Measurements from ENCODE around the gene TP53AIP1.
A peak's percentile ranks its signal among the peaks of the same experiment; 100 is the strongest.

TP53AIP1 gene, protein sequence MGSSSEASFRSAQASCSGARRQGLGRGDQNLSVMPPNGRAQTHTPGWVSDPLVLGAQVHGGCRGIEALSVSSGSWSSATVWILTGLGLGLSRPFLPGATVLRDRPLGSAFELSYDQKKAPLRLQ

DNA sequence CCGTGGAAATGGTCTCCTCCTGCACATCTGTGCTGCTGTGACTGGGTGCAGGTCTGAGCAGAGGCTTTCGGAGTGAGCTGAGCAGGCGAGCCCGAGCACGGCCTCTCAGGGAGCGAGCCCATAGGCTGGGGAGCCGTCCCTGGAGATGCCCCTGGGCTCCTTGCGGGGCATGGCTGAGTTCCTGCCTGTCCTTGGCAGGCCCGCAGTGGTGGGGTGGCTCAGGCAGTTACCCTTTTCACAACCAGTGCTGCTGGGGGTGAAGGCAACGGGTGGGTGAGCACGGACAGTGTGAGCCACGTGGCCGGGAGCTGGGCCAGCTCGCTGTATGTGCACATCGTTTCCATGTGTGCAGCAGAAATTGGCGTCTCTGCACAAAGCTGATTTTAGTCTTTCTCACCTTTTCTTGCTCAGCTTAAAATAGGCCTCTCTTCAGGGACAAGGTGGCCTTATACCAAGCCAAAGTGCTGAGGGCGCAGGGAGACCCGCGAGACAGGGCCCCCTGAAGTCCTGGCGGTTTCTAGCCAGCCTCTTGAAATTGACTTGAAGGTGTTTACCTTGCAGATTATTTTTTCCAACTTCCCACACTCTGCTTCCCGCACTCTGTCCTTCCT, at the start of gene TP53AIP1:
TP53AIP1 (minus strand) TSS at position 55 of the 611 bp plus-strand sequence. CDS start 5,053 bp downstream, outside the sequence.
- no peak for DNase-seq (ENCODE audit: low spot score)

DNA sequence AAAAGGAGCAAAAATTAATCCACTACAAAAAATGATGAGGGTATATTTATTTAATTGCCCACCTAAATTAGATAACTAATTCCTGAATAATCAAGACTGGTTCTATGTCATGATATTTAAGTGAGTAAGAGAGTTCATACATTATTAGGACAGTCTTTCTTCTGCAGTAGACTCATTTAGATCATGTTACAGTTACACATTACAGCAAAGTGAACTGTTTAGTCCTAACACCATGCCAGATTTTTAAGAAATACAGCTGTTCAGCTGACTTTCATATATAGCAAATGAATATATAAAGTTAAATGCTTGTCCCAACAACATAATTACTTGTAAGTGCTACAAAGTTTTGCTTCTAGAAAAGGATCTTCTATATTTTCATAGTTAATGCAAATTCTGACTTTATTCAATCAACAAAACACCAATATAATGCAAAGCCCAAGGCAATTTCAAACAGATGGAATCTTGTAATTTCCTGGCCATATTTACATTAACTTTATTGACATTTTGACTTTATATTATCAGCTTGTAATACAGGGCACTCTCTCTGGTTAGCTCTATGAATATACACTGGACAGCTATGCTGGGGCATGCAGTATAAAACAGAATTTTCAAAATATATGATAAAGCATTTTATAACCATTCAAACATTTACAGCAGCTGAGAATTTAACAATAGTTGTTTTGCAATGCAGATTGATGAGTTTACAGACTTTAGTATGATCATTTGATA, 45.7 kb upstream of the TP53AIP1 start:
- DNase-seq (ENCODE audit: low spot score) = no peak

DNA sequence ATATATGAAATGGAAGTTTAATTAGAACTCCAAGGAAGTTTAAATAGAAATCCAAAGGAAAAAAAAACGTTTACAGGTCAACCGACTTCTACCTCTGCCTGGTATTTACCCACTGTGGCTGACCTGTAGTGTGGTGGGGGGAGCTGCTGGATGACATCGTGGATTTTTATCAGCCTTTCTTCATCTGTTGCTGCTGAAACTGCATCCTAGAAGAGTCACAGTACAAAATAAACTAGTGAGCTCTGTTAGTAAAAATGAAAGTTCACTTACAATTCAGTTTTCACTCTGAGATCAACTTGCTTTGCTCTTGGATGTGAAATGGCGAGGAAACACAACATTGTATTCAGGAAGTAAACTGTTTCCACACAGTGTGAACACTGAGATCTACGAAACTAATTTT, 43.2 kb upstream of the TP53AIP1 start:
- no peak for DNase-seq (ENCODE audit: low spot score)

DNA sequence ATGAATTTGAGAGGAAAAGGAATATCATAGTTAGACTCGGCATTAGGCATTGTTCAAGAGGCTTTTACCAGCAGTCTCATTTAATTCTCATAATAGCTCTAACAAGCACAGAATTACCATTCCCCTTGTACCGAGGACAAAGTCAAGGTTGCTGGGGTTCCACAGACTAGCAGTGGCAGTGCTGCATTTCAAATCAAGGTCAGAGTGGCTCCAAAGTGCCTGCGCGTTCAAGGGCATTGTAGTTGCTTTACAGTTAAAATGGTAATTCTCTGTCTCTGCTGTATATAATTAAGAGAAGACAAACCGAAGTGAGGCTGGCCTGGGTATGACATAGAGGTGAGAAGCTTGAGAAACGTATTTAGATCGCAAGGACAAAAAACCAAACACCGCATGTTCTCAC, 40.4 kb upstream of the TP53AIP1 start:
- DNase-seq (ENCODE audit: low spot score) = no peak

DNA sequence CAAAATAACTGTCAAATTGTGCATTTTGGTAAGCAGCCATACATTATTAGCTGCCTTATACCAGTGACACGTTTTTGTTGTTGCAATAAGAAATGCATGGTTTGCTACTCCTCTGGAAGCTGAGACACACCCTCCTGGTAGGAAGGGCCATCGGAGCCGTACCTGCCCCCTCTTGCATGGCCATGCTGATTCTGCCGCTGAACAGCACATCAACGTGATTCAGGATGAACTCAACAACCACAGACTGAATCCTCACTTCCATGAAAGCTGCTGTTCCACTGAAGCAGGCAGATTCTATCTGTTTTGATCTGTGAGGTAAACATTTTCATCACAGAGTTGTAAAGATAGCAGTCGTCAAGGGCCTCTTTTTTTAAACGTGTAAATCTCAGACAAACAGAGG, 38.6 kb upstream of the TP53AIP1 start:
- DNase-seq (ENCODE audit: low spot score) = no peak

DNA sequence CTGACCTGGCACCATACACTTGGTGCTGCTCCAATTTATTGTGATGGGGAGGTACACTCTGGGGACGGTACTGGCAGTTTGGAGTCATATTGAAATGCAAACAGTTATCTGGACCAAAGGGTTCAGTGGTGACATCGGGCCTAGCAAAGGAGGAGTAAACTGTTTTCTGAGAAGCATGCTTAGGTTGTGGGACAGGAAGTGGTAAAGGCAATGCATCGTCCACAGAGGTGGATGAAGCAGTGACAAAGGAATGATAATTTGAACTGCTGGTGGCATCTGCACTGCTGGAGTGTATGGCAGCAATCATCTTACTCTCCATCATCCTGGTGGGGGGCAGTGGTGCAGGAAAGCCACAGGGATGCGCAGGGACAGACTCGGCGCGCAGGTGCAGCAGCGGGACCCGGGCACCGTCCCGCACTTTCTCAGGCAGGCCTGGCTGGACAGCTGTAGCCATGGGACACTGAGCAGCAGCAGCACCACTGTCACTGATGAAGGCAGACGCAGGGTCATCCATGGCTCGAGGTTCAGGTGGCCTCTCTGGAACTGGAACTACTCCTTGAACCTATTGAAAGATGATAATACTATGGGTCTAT, 28.0 kb upstream of the TP53AIP1 start:
- no peak for DNase-seq (ENCODE audit: low spot score)

DNA sequence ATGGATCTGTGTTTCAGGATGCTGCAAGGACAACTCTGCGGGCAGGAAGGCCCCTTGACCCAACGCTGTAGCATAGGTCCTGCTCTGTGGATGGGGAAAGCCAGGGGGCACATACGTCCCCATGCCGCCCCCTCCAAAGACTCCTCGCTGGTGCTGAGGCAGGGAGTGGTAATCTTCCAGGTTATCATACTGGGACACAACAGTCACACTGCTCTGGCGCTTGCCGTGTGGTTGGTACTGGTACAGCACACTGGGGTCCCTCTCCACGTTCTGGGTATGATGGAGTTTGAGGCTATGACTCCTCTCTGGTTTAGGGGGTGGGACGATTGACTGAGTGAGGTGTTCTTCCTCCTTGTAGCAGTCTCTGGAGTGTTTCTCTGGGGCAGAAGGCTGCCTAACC, 26.2 kb upstream of the TP53AIP1 start:
- no peak for DNase-seq (ENCODE audit: low spot score)

DNA sequence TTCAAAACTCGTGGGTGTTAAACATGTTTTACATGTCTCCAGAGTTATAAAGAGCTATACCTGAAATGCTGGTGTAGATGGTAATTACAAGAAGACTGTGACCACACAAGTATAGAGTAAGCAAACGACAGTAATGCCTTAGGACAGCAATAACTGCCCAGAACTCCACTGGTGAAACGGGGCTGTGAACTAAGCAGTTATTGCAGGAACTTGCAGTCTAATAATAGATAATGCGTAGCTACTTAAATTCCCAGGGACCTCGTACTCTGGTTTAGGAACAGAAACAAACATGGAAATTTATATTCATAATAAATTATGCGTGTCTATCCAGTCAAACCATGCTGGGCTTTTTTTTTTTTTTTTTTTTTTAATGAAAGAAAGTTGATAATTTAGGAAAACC, 24.9 kb upstream of the TP53AIP1 start:
- DNase-seq (ENCODE audit: low spot score) = no peak

DNA sequence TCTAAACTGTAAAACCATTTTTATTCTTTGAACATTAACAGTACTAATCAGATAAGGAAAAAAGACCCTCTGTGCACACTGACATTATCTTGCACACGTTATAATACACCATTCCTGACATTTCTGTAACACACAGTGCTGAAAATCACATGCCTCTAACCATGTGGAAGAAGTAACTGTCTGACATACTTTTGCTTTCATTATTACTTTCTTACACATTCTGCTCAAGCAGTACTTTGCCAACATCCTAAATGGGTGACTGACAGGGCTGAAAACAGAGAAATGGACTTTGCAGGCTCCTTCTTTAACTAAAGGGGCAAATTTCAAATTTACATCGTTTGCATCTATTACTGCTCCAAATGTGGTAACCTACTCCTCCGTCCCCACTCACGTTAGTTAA, 22.8 kb upstream of the TP53AIP1 start:
- DNase-seq (ENCODE audit: low spot score) = no peak

DNA sequence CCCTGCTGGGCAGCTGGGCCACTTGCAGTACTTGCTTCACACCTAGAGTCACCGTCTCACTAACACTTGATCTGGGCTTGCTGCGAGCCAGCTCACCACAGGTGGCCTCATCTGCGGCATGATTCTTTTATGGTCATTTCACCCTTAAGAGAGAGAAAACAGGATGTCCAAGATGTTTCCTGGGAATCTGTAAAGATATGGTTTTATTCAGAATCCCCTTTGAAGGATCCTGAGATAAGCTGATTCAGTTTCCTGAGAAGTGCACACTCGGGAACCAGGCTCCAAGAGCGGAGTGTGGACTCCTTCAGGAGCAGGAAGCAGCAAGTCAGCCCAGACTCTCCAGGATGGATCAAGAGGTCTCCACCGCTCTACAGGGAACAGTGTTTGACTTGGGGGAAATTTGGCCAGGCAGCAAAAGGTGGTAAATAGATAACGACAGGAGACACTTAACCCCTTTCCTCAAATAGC, 21.8 kb upstream of the TP53AIP1 start:
- DNase-seq (ENCODE audit: low spot score) = no peak

DNA sequence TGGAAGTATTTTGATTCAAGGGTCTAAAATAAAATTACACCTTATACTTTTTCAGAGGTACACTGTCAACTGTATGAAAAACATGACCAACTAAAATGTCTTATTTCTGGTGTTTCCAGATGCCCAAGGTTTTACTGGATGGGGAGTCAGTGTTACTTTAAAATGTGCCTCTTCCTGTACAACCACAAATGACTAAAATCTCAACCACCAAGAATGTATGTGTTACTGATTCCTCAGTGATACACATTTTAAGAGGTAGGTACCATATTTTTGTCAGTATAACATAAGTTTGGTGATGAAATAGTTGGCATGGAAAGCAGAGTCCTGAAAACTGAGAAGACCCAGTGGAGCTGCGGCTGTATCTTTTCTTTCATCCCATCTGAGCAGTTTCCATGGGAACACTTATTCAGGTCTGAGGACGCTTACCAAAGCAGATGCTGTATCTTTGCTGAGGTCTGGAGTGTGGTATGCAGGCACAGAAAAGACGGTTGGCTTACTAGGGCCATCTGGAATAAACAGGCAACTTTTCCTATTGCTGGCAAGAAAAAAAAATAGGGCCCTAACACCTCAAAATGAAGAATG, 21.2 kb upstream of the TP53AIP1 start:
- no peak for DNase-seq (ENCODE audit: low spot score)

DNA sequence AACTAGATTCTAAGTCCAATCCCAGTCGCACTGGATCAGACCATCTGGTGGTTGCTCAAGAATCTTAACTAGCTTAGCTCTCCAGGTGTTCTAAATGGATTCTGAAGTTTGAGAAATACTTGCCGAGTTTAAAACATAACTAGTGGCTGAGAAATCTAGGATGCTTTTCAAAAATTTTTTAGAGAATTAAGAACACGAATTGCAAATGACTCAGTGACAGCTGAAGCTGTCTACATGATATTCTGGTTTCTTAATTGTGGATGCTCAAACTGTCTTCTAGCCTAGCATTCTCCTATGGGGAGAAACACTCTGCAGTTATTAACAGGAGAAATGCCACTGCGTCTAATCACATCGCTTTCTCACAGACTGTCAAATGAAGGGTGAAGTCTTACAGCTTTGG, 20.2 kb upstream of the TP53AIP1 start:
- DNase-seq (ENCODE audit: low spot score) = no peak

DNA sequence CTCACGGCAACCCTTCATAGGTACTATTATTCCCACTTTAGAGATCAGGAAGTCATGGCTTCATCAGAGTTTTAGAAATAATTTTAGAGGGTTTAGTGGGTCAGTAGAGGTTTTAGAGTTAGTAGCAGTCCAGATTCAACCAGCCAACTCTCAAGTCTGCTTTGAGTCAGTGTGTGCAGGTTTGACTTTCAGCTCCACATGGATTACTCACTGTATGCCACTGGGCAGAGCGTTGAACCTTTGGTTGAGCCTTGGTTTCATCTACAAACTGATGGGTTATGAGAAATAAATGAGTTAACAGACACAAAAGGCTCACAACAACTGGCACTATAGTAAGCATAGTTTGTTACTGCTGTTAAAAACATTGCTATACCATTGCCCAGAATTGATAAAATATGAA, 19.0 kb upstream of the TP53AIP1 start:
- DNase-seq (ENCODE audit: low spot score) = no peak

DNA sequence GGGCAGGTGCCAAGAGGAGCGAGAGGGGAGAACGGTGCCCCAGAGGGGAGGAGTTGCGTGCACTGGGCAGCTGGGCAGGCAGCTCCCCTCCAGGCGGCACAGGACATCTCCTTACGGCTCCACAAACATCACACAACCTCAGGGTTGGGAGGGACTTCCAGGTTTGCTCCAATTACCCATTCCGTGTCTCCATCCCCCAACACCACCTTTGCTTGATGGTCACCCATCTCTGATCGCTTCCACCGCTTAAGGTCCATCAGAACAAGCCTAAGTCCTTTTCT, 14.5 kb upstream of the TP53AIP1 start:
- no peak for DNase-seq (ENCODE audit: low spot score)

DNA sequence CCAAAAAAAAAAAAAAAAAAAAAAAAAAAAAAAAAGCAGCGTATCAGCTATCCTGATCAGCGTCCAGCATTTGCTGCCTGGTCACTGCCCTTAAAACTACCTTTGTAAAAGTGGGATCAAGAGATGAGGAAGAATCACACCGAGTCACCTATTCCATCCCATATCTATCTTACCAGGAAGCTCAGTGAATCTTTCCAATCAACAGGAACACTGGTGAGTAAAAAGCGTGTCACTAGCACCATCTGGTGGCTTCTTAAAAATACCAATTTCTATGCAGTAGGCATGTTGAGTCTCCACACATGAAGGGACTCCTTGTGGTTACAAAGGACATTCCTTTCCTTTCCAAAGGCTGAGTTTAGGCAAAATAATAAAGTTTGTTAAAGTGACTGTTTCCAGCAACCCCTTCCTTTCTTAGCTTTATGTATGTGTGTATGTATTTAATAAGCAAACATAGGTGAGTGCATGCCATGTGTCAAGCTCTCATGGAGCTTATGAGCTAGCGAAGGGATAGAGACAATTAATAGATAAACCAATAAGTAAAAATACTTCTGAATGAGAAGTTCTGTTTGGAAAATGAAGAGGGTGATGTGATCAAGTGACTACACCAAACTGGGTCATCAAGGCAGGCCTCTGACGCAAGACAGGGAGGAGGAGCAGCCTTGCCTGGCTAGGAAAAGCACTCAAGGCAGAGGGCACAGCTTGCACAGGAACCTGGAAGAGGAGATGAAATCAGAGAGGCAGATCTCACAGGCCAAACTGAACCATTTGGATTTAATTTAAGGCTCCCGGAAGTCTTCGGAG, 13.9 kb upstream of the TP53AIP1 start:
- DNase-seq (ENCODE audit: low spot score) = peak; percentile 38

DNA sequence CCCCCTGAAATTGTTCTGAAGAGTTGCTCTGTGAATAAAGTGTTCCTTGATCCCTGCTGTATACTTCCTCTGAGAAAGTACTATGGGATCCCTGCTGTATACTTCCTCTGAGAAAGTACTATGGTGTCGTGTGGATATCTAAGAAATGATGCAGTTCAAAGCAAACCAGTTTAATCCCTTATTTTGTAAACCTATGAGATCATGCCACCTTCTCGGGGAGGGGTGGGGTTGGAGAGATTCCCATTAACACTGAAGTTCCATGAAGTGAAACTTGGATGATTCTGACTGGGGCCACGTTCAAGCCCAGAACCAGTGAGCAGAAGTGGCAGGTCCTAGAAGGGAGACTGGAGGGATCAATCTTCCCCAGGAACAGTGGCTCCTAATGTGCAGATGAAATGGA, 13.0 kb upstream of the TP53AIP1 start:
- DNase-seq (ENCODE audit: low spot score) = no peak

DNA sequence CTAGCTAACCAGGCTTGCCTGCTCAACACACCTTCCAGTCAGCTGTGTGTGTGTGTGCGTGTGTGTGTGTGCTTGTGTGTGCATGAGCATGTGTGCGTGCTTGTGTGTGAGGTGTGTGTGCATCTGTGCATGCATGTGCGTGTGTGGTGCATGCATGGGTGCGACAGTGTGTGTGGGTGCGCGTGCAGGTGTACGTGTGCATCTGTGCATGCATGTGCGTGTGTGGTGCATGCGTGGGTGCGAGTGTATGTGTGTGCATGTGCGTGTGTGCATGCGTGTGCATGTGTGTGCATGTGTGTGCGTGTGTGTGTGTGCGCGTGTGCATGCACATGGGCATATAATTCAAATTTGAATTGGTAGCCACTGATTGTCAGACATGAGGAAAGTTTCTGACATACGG, 10.5 kb upstream of the TP53AIP1 start:
- no peak for DNase-seq (ENCODE audit: low spot score)

DNA sequence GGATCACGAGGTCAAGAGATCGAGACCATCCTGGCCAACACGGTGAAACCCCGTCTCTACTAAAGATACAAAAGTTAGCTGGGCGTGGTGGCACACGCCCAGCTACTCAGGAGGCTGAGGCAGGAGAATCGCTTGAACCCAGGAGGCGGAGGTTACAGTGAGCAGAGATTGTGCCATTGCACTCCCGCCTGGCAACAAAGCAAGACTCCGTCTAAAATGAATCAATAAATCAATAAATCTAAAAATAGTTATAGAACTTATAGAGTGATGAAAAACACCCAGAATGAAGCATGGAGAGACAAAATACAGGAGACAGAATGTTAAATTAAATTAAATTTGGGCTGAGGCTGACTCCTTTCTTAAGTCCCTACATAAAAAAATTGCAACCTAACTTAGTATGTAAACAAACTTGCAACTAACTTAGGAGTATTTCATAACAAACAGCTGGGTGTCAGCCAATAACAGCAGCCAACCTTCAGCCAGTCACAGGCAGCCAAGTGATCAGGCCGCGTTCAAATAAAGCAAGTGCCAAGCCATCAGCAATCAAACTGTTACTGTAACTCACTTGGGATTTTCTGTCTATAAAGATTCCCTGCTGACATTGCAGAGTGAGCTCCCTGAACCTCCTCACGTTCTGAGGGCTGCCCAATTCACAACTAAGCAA, 7.3 kb upstream of the TP53AIP1 start:
- no peak for DNase-seq (ENCODE audit: low spot score)

DNA sequence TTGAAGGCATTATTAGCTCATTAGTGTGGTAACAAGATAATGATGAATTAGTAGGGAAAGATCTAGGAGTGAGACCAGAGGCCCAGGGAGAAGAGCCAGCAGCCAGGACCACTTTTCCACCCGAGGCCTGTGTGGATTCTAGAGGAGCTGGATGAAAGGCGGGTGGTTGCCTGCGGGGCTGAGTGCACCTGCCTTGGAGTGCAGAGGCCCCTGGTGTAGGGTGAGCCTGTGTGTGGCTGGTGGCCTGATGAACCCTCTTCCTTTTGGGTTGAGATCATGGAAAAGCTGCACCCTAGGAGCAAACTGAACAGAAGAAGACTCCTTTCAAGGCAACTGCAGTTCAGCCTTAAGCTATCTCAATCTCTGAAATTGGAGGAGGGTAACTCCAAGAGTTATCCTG, 5.9 kb upstream of the TP53AIP1 start:
- DNase-seq (ENCODE audit: low spot score) = no peak

DNA sequence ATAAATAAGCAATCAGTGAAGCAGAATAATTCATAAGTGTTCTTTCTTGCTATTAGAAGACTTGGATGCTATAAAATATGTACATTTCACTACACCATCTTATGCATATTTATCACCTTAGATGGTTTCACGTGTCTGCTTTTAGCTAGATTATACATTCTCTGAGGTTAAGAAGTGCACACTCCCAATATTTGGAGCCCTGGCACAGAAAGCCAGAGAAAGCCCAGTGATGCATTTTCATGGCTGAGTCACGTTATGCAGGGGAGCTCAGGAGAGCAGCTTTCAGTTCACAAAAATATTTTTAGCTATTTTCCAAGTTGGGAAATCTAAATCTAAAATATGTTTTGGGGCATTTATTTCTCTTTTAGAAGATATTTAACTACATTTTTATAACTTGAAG, 5.1 kb upstream of the TP53AIP1 start:
- DNase-seq (ENCODE audit: low spot score) = no peak

DNA sequence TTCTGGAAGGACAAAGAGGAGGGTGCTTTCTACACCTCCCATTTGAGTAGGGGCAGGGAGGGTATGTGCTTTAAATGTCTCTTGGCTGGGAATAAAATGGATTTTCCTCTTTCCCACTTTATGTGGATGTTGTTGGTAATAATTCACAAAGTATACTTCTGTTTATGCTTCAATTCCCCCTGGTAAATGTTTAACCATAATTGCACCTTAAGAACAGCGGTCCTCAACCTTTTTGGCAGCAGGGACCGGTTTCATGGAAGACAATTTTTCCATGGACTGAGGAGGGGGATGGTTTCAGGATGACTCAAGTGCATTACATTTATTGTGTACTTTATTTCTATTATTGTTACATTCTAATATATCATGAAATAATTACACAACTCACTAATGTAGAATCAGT, 4.0 kb upstream of the TP53AIP1 start:
- no peak for DNase-seq (ENCODE audit: low spot score)
